H1 (cell line): ENCODE measurements around the gene SLC26A8.

Source experiments
- CTCF ChIP-seq, 3 experiments: IDR thresholded peaks; 1 replicate in 2 of 3; 2 replicates in 1 of 3; pipeline versions ENCODE4 v1.5.1 to v1.6.1; 2011; ENCODE audit warnings: low read length in 3 of 3, mild to moderate bottlenecking in 3 of 3, inconsistent platforms in 2 of 3, low read depth in 1 of 3, moderate library complexity in 1 of 3; ENCODE audit not compliant: insufficient read depth in 1 of 3; ENCODE audit errors: control extremely low read depth in 1 of 3
- EP300 ChIP-seq, 2 experiments: IDR thresholded peaks; 1 replicate in 1 of 2; 2 replicates in 1 of 2; pipeline ENCODE4 v1.6.1; 2011 to 2012; ENCODE audit warnings: low read depth in 2 of 2, low read length in 2 of 2, mild to moderate bottlenecking in 2 of 2, borderline replicate concordance in 1 of 2, inconsistent platforms in 1 of 2, moderate library complexity in 1 of 2
- EZH2 ChIP-seq: fragments of 200-600 bp; sonication (generic); IDR thresholded peaks from 2 replicates; pipeline ENCODE4 v1.7.1; 2012; ENCODE audit warnings: low read depth, mild to moderate bottlenecking, moderate library complexity, low read length, inconsistent platforms; ENCODE audit not compliant: severe bottlenecking
- JUN ChIP-seq: IDR thresholded peaks from 2 replicates; pipeline ENCODE4 v1.6.1; 2011; ENCODE audit warnings: low read depth, mild to moderate bottlenecking, improper control_type of control experiment, low read length
- JUND ChIP-seq: IDR thresholded peaks from 2 replicates; pipeline ENCODE4 v1.6.1; 2011; ENCODE audit warnings: mild to moderate bottlenecking, improper control_type of control experiment, low read length
- POLR2A ChIP-seq, 2 experiments: IDR thresholded peaks; 1 replicate in 1 of 2; 2 replicates in 1 of 2; pipeline ENCODE4 v1.6.1; 2011; ENCODE audit warnings: low read depth in 2 of 2, low read length in 2 of 2, mild to moderate bottlenecking in 2 of 2; ENCODE audit errors: control extremely low read depth in 1 of 2
- RFX5 ChIP-seq: IDR thresholded peaks from 2 replicates; pipeline ENCODE4 v1.6.1; 2011; ENCODE audit warnings: low read depth, low read length, improper control_type of control experiment, borderline replicate concordance
- RXRA ChIP-seq: IDR thresholded peaks from 2 replicates; pipeline ENCODE4 v1.6.1; 2011; ENCODE audit warnings: low read depth, mild to moderate bottlenecking, low read length, moderate library complexity; ENCODE audit not compliant: insufficient read depth
- SIX5 ChIP-seq: IDR thresholded peaks from 2 replicates; pipeline ENCODE4 v1.6.1; 2011; ENCODE audit warnings: mild to moderate bottlenecking, low read depth, low read length
- SP2 ChIP-seq: IDR thresholded peaks from 2 replicates; pipeline ENCODE4 v1.6.1; 2012; ENCODE audit warnings: mild to moderate bottlenecking, low read length, inconsistent platforms
- TEAD4 ChIP-seq: IDR thresholded peaks from 2 replicates; pipeline ENCODE4 v1.6.1; 2012; ENCODE audit warnings: low read depth, low read length, inconsistent platforms, mixed read lengths

GRCh38 chr6:35919827-35920751 is 104.4 kb downstream of the SLC26A8 start:
- no peak for TF ChIP-seq CTCF (IDR thresholded peaks at IDR 0.05; ENCODE audit: control extremely low read depth in 1 of 3, insufficient read depth in 1 of 3, low read depth in 1 of 3, low read length in 3 of 3)
- no peak for TF ChIP-seq TEAD4
- no peak for TF ChIP-seq SIX5
- TF ChIP-seq JUND, result no peak
- TF ChIP-seq EP300 (IDR thresholded peaks at IDR 0.05; ENCODE audit: borderline replicate concordance in 1 of 2, low read depth in 2 of 2, low read length in 2 of 2), result no peak
- TF ChIP-seq JUN, result no peak
- TF ChIP-seq EZH2, result no peak
- TF ChIP-seq SP2, result no peak
- no peak for TF ChIP-seq RFX5
- no peak for TF ChIP-seq POLR2A (IDR thresholded peaks at IDR 0.05; ENCODE audit: control extremely low read depth in 1 of 2, low read depth in 2 of 2, low read length in 2 of 2)
- no peak for TF ChIP-seq RXRA
